ENCODE data around the gene IQCE. TPM values are rescaled to one million over a fixed set of nuclear protein-coding genes. Genes with fewer than 3 reads are reported as not detected.

Gene IQCE
- total and polyA plus RNA-seq, 3 donors from 2014 or later: 57.9 to 139 (median 86.4) TPM

GRCh38 chr7:2511769-2512168, 47.0 kb upstream of the IQCE start:
- peaks cover 23% of the 10 kb centered on the region for H3K4me1 ChIP-seq
- H3K36me3 ChIP-seq (ENCODE audit: low read depth, missing control alignments): no peaks in the 10 kb centered on the region
- H3K4me3 ChIP-seq: no peak overlapping the region
- no peak for DNase-seq
- H3K27me3 ChIP-seq: no peaks in the 10 kb centered on the region
- no peak for TF ChIP-seq CTCF (IDR thresholded peaks at IDR 0.05)
- TF ChIP-seq POLR2A (IDR thresholded peaks at IDR 0.05): no peak
- intact Hi-C loops (cut with DNase I; ENCODE audit: low total_unique reads): no loop called here
- no peak overlapping the region for H3K27ac ChIP-seq
- no peaks in the 10 kb centered on the region for H3K9me3 ChIP-seq
- 49 to 80% methylated on average over 5 to 18 of the region's 18 CpGs for WGBS, 2 donors

- peak; percentile 44 for DNase-seq
- H3K4me1 ChIP-seq: peaks cover 23% of the 10 kb centered on the region
- no peaks in the 10 kb centered on the region for H3K9me3 ChIP-seq
- no peak overlapping the region for H3K27ac ChIP-seq
- TF ChIP-seq CTCF (IDR thresholded peaks at IDR 0.05) (no peak), POLR2A (IDR thresholded peaks at IDR 0.05) (no peak)
- intact Hi-C loops (cut with DNase I; ENCODE audit: low total_unique reads): no loop called here
- no peak overlapping the region for H3K4me3 ChIP-seq
- H3K36me3 ChIP-seq (ENCODE audit: low read depth, missing control alignments): no peaks in the 10 kb centered on the region
- H3K27me3 ChIP-seq: no peaks in the 10 kb centered on the region
- 50 to 62% methylated on average over 11 to 12 of the region's 12 CpGs for WGBS, 2 donors
These were observed 46.6 kb upstream of the IQCE start for GRCh38 chr7:2512179-2512661.

- Histone ChIP-seq H3K36me3 (ENCODE audit: low read depth, missing control alignments) (no peaks in the 10 kb centered on the region), H3K9me3 (no peaks in the 10 kb centered on the region), H3K4me3 (no peak overlapping the region), H3K4me1 (peaks cover 23% of the 10 kb centered on the region), H3K27me3 (no peaks in the 10 kb centered on the region), H3K27ac (no peak overlapping the region)
- no peak for DNase-seq
- TF ChIP-seq CTCF (IDR thresholded peaks at IDR 0.05): no peak
- no peak for TF ChIP-seq POLR2A (IDR thresholded peaks at IDR 0.05)
- intact Hi-C loops (cut with DNase I; ENCODE audit: low total_unique reads): no loop called here
- WGBS, 2 donors: 92% methylated on average over 3 of the region's 3 CpGs
These were observed 46.1 kb upstream of the IQCE start for GRCh38 chr7:2512713-2513112.

GRCh38 chr7:2513702-2514101, 45.1 kb upstream of the IQCE start:
- WGBS, 2 donors: 90% methylated on average over 7 of the region's 7 CpGs; no CpG with 5 or more reads in 1 of the 2 donors
- TF ChIP-seq POLR2A (IDR thresholded peaks at IDR 0.05) (no peak), CTCF (IDR thresholded peaks at IDR 0.05) (no peak)
- H3K4me3 ChIP-seq: no peak overlapping the region
- intact Hi-C loops (cut with DNase I; ENCODE audit: low total_unique reads): no loop called here
- H3K27me3 ChIP-seq: no peaks in the 10 kb centered on the region
- no peaks in the 10 kb centered on the region for H3K9me3 ChIP-seq
- DNase-seq: no peak
- H3K36me3 ChIP-seq (ENCODE audit: low read depth, missing control alignments): no peaks in the 10 kb centered on the region
- H3K4me1 ChIP-seq: peaks cover 20% of the 10 kb centered on the region
- H3K27ac ChIP-seq: no peak overlapping the region
